HL-60 (cell line): ENCODE measurements around the gene CCS.

ENCODE experiments used
- GABPA ChIP-seq: IDR thresholded peaks from 2 replicates; pipeline ENCODE4 v1.6.1; 2012; ENCODE audit warnings: low read depth
- POLR2AphosphoS5 ChIP-seq: IDR thresholded peaks from 2 replicates; pipeline ENCODE4 v1.6.1; 2012; ENCODE audit warnings: low read depth
- SPI1 ChIP-seq: IDR thresholded peaks from 2 replicates; pipeline ENCODE4 v1.6.1; 2012; ENCODE audit warnings: low read depth, mild to moderate bottlenecking, borderline replicate concordance
- TF ChIP-seq, protein P1 (sequence below): IDR thresholded peaks from one replicate; pipeline ENCODE4 v1.5.1; 2011; ENCODE audit warnings: low read length, control low read depth, inconsistent platforms; ENCODE audit not compliant: insufficient read depth
- TF ChIP-seq, protein P2 (sequence below): IDR thresholded peaks from 2 replicates; pipeline ENCODE4 v1.6.1; 2012; ENCODE audit warnings: low read depth; ENCODE audit not compliant: insufficient replicate concordance

DNA sequence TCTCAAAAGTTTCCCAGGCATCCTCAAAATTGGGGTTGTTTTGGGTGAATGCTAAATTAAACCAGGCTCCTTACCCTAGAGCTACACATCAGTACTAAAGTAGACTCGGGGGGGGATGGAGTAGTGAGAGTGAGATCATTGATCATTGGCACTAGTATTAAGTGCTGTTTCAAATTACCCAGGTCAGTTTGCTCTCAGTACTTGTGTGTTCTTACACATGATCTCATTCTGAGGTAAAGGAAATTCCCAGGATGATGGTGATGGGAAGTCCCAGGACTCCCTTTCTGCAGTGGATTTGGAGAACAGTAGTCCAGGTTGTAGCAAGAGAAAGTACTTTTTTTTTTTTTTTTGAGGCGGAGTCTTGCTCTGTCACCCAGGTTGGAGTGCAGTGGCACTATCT lies 58.0 kb downstream of the CCS start:
- TF ChIP-seq GABPA = no peak
- no peak for TF ChIP-seq POLR2AphosphoS5
- TF ChIP-seq, protein P1, sequence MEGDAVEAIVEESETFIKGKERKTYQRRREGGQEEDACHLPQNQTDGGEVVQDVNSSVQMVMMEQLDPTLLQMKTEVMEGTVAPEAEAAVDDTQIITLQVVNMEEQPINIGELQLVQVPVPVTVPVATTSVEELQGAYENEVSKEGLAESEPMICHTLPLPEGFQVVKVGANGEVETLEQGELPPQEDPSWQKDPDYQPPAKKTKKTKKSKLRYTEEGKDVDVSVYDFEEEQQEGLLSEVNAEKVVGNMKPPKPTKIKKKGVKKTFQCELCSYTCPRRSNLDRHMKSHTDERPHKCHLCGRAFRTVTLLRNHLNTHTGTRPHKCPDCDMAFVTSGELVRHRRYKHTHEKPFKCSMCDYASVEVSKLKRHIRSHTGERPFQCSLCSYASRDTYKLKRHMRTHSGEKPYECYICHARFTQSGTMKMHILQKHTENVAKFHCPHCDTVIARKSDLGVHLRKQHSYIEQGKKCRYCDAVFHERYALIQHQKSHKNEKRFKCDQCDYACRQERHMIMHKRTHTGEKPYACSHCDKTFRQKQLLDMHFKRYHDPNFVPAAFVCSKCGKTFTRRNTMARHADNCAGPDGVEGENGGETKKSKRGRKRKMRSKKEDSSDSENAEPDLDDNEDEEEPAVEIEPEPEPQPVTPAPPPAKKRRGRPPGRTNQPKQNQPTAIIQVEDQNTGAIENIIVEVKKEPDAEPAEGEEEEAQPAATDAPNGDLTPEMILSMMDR = no peak
- TF ChIP-seq, protein P2, sequence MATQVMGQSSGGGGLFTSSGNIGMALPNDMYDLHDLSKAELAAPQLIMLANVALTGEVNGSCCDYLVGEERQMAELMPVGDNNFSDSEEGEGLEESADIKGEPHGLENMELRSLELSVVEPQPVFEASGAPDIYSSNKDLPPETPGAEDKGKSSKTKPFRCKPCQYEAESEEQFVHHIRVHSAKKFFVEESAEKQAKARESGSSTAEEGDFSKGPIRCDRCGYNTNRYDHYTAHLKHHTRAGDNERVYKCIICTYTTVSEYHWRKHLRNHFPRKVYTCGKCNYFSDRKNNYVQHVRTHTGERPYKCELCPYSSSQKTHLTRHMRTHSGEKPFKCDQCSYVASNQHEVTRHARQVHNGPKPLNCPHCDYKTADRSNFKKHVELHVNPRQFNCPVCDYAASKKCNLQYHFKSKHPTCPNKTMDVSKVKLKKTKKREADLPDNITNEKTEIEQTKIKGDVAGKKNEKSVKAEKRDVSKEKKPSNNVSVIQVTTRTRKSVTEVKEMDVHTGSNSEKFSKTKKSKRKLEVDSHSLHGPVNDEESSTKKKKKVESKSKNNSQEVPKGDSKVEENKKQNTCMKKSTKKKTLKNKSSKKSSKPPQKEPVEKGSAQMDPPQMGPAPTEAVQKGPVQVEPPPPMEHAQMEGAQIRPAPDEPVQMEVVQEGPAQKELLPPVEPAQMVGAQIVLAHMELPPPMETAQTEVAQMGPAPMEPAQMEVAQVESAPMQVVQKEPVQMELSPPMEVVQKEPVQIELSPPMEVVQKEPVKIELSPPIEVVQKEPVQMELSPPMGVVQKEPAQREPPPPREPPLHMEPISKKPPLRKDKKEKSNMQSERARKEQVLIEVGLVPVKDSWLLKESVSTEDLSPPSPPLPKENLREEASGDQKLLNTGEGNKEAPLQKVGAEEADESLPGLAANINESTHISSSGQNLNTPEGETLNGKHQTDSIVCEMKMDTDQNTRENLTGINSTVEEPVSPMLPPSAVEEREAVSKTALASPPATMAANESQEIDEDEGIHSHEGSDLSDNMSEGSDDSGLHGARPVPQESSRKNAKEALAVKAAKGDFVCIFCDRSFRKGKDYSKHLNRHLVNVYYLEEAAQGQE = no peak
- TF ChIP-seq SPI1 = no peak
